ENCODE data around the gene ADCY1. TPM values are rescaled to one million over a fixed set of nuclear protein-coding genes. Genes with fewer than 3 reads are reported as not detected.

ADCY1 gene
- total RNA-seq, 2 donors from 2014 or later = 5.7 to 7.4 TPM

GRCh38 chr7:45645141-45645969 lies 71.2 kb downstream of the ADCY1 start:
- intact Hi-C loops (cut with DNase I) = no loop called here
- no peak for ATAC-seq
- DNase-seq = no peak

DNA sequence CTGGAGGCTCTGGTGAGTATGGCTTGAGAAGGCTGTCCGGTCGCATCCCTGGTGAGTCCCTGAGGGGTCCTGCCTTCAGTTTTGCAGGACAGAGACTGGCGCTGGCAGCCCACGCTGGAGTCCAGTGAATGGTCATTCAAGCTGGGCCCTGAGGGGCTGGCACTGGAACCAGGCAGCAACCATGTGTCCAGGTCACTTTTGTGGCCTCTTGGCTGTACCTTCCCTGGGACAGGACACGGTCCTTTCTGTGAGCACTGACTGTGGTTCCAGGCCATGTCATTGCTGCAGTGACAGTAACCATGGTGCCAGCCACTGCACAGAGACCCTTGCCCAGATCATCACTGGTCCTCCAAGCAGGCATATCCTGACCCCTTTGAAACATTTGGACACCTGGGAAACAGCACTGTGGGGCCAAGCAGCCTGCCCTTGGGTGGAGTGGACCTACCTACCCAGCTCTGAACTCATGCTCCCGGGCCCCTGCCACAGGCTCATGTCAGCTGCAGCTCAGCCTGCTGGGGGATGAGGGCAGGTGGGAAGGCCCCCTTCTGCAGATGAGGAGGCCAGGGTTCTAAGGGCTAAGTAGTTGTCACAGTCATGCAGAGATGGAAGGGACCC lies 72.1 kb downstream of the ADCY1 start:
- no peak for ATAC-seq

GRCh38 chr7:45646996-45647825 lies 73.0 kb downstream of the ADCY1 start:
- intact Hi-C loops (cut with DNase I) = no loop called here
- DNase-seq = no peak
- peak; percentile 69 to 77 for ATAC-seq

More for the DNA sequence above, 72.1 kb downstream of the ADCY1 start:
- DNase-seq = no peak
- intact Hi-C loops (cut with DNase I) = no loop called here

GRCh38 chr7:45647967-45648670 lies 74.0 kb downstream of the ADCY1 start:
- ATAC-seq (no peak), DNase-seq (no peak)
- intact Hi-C loops (cut with DNase I) = no loop called here

DNA sequence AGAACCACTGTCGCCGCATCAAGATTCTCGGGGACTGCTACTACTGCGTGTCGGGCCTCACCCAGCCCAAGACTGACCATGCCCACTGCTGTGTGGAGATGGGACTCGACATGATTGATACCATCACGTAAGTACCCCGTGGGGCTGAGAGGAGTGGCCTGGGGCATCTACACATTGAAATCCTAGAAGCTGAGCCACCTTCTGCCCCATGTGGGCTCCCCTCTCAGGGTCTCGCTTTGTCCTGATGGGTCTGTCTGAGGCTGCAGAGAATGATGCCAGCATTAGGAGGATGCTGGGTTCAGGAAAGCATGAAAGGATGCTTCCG lies 74.5 kb downstream of the ADCY1 start:
- intact Hi-C loops (cut with DNase I) = no loop called here
- ATAC-seq = no peak
- DNase-seq = no peak

GRCh38 chr7:45649560-45650346 lies 75.6 kb downstream of the ADCY1 start:
- intact Hi-C loops (cut with DNase I) = no loop called here
- ATAC-seq (no peak), DNase-seq (no peak)

DNA sequence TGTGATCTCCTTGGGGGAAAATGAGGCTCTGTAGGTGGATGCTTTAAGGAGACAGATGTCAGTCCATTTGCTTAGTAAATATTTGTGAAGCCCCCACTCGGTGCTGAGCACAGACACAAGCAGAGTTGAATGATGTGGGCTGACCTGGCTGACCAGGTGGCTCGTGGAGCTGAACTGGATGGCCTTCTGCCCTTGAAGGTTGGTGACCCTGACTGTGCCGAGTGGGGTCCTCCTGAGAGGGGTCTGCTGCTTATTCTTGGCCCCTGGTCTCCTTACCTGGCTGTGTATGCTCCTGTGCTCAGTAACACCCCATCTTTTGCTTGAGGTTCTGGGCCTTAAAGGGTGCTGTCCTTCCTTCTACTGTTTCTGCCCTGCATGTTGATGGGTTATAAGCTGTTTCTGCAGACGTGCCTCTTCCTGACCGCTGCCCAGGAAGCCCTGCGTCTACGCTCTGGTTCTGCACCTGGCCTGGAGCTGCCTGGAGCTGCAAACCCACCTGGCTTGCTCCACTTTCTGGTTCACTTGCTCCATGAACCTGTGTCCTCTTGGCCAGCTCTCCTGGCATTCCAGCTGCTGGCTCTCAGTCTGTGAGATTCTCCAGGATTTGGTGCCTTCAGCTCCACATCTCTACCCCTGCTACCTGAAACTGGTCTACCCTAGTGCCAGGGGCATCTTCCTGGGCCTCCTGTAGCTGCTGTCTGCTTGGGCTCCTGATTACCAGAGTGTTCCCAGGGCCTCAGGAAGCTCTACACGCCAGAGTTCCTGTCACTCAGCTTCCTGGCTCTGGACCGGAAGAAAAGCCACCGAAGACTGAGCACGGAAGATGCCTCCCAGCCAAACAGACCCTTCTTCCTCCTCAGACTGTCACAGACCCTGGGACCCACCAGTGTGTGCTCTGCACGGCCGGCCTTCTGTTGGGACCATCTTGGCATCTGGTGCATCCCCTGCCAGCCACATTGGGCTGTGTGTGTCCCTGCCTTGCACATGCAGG lies 76.5 kb downstream of the ADCY1 start:
- ATAC-seq (no peak), DNase-seq (no peak)
- intact Hi-C loops (cut with DNase I) = no loop called here

DNA sequence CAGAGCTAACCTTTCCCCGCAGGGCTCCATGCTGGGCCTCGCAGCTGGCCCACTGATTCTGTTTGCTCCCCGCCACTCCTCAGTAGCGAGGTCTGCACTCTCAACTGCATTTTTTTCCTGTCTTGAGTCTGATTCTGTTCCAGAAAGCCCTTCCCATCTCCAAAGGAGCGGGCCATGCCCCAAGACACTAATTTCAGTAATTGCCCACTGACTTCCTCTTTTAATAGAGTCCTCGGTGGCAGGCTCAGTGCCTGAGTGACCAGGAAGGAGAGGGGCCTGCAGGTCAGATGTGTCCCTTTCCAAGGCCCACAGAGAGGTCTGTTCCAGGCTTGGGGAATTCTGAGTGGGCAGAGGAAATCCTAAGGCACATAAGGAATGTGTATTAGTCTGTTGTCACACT lies 77.4 kb downstream of the ADCY1 start:
- DNase-seq = no peak
- intact Hi-C loops (cut with DNase I) = no loop called here
- no peak for ATAC-seq

DNA sequence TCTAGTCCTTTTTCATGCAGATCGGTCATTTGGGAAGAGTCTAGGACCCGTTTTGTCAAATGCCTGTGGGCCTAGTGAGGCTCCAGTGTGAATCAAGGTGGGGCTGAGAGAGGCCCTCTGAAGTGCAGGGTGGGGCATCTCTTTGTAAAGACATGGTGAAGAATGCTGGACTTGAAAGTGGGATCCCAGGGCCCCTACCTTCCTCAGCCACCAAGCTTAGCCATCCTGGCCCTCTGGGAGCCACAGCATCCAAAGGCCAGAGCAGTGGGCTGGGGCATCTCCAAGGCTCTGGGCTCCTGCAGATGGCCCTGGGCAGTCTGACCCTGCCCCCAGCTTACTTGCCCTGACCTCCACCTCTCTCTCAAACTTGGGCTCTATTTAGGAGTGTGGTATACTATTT lies 78.5 kb downstream of the ADCY1 start:
- no peak for DNase-seq
- intact Hi-C loops (cut with DNase I) = no loop called here
- no peak for ATAC-seq

DNA sequence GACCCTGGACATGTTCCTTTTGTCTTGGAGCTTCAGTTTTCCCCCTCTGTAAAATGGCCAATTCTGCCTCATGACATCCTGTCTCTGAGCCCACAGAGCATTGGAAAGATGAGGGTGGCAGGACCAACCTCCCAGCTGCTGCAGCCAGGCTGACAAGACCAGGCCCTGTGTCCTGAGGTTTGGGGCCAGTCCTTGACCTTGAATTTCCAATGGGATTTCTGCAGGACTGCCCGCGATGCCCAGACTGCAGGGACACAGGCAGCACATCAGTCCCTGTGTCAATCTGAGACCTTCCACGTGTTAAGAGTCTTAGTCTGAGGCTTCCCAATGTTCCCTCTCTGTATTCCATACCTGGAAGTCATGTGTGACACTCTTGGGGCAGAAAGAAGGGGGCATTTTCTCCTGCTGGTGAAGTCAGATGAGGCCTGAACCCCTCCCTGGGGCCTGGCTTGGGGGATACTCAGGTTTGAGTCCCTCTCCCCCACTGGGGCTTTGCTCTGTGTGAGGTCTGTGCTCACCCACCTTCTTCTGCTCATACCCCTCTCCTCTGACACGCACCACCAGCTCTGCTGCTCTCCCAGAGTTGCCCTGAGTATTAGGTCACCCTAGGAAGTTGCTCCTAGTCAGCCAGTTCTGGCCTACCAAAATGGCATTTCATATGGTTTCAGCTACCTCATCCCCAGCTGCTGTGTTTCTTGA lies 79.2 kb downstream of the ADCY1 start:
- intact Hi-C loops (cut with DNase I) = no loop called here
- DNase-seq = no peak
- ATAC-seq = no peak

- DNase-seq (no peak), ATAC-seq (no peak)
- intact Hi-C loops (cut with DNase I) = no loop called here
These were observed 80.2 kb downstream of the ADCY1 start for GRCh38 chr7:45654341-45654740.

DNA sequence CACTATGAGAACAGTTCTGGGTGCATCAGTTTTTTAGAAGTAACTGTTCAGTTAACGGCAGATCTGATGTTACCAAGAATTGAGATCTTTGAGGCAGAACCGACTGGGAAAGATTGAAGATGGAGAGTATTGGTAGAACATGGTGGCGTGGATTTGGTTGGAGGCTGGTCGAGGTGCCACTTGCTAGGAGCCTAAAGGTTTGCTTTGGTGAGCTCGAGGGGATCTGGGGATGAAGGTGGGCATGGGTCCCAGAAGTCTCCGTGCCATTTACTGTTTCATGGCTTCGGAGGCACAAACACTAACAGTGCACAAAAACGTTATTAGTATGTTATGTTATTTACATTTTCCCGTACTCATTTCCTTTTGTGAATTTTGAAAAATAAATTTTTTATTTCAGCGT lies 81.4 kb downstream of the ADCY1 start:
- intact Hi-C loops (cut with DNase I) = no loop called here
- no peak for ATAC-seq
- no peak for DNase-seq

- DNase-seq = no peak
- no peak for ATAC-seq
- intact Hi-C loops (cut with DNase I) = no loop called here
These were observed 82.3 kb downstream of the ADCY1 start for GRCh38 chr7:45656431-45656830.

DNA sequence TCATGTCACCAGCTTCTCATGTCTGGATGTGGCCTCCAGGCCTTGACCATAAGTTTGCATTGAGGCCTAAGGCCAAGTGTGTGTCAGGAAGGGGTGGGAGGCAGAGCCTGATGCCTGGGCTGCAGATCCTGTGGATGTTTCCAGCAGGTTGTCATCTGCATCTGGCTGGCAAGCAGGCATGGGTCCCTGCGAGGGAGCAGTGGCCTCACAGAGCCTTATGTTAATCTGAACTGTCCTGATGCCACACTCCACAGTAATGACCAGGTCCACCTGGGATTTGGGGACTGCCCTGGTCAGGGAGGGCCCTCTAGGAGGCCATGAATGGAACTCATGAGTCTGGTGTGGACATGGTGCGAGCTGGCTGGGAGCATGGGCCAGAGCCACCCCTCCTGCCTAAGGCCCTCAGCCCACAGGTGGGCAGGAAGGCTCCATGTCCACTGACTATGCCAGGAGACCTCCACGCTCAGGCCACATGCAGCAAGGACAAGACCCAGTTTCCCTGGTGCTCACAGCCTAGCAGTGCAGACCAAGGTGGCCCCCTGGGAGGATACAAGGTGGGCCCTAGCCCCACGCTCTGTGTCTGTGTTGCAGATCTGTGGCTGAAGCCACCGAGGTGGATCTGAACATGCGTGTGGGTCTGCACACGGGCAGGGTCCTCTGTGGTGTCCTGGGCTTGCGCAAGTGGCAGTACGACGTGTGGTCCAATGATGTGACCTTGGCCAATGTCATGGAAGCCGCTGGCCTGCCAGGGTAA lies 83.1 kb downstream of the ADCY1 start:
- no peak for ATAC-seq

DNA sequence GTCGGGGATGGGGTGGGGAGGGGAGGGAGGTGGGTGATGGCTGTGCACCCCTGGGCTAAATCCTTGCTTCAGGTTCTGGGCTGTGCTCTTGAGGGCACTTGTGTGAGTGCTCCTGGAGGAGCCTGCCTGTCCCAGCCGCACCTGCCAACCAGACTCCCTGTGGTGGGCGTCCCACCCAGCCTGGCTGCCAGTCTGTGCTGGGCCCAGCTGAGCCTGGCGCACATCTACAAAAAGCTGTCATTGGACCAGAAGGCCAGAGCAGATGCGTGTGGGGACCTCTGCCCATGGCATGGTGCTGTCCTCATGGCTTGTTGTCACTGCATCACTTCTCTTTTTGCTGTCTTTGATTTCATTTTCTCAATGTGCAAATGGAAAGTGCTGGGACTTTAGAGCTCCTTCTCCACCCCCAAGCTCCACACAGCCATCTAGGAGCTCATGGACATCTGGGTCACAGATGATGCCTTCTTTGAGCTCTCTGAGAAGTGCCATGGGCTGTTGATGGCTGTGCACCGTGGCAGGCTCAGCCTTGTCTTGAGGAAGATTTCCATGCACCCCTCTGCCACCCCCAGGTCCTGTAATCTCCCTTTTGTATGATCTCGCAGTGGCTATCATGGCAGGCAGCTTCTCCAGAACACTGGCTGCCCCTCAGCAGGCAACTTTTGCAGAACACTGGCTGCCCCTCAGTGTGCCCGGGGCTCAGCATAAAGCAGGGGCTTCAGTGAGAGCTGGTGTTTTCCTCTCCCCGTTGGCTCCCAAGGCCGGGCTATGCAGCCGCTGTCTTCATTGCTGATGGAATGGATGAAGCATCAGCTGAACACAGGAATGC lies 83.9 kb downstream of the ADCY1 start:
- no peak for DNase-seq
- ATAC-seq = no peak
- intact Hi-C loops (cut with DNase I) = no loop called here

More for the DNA sequence above, 83.1 kb downstream of the ADCY1 start:
- intact Hi-C loops (cut with DNase I) = no loop called here
- no peak for DNase-seq

All from left cardiac atrium (tissue), 4 donors.